Middle frontal gyrus (tissue), 1 donor: ENCODE results near the gene KRTAP10-10.
"Not testable (repeated sequence)": the region's sequence is repeated elsewhere in the genome, so short reads cannot be mapped to it uniquely, and the experiment has no call there.

ENCODE experiments used
- DNase-seq: peaks from one replicate; pipeline ENCODE4 v3.0.0-alpha.2; 2015; ENCODE audit warnings: low spot score; ENCODE audit errors: extremely low spot score

Gene KRTAP10-10

GRCh38 chr21:44681861-44682579 lies 44.9 kb downstream of the KRTAP10-10 start, which contains the start of gene KRTAP12-1:
TSS of gene KRTAP12-1 (minus strand) at chr21:44682163. CDS start at chr21:44682123, 40 bp downstream.
- DNase-seq: no peak

DNA sequence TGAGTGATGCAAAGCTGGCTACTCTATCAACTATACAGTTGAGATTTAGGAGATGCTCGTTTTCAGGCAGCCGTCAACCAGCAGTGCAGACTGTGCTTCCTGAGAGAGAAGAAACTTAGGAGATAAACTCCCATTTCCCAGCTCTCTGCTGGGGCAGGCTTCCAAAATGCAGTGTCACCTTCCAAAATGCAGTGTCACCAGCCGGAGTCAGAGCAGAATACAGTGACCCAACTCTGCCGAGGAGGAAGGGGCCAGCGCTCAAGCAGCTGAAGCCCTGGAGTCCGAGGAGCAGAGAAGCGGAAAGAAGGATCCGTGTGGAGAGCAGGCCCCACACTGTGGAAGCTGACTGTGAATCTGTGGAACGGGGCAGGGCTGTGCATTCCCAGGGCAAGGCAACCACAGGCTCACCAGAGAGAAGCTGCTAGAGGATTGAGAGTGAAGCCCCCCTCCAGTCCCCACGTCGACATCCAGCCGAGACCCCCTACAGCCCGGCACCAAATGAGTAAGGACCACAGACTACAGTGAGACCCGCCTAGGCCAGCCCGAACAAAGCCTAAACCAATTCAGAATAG lies 45.5 kb downstream of the KRTAP10-10 start:
- DNase-seq: no peak

DNA sequence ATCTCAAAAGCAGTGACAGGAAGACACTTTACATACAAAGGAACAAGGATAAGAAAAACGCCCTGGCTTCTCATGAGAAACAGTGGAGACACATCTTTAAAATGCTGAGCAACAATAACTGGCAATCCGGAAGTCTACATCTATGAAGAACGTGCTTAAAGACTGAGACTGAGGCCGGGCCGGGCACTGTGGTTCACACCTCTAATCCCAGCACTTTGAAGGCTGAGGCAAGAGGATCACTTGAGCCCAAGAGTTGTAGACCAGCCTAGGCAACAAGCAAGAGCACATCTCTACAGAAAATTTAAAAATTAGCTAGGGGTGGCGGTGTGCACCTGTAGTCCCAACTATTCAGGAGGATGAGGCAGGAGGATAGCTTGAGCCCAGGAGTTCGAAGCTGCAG lies 46.9 kb downstream of the KRTAP10-10 start:
- no peak for DNase-seq

DNA sequence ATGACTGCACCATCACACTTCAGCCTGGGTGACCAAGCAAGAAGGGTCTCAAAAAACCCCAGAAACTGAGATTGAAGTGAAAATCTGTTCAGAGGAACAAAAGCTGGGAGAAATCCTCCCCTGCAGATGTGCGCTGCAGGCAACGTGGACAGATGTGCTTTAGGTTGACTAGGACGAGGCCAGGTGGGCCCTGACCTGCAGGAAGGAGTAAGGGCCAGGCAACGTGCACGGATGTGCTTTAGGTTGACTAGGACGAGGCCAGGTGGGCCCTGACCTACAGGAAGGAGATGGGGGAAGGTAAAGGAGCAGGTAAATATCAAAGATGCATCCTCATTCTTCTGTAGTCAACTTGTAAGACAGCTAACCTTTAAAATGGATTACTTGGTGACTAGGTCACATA lies 47.3 kb downstream of the KRTAP10-10 start:
- DNase-seq: no peak

DNA sequence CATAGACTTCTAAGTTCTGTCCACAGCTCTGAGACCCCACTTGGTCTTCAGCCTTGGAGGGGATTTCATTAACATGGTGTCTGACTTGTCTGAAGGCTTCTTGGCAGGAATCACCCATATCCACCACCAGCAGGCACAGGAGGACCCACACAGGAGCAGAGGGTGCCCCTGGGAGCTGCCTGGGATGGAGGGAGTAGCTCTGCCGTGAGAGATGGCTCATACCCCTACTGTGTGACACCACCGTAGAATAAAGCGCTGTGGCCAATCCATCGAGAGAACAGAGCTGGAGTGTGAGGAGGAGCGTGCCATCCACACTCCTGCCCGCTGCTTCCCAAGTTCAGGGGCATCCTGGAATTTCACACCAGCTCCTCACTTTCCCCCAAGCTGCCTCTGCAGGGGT lies 47.9 kb downstream of the KRTAP10-10 start:
- DNase-seq: not testable (repeated sequence)

GRCh38 chr21:44686000-44686781 lies 49.0 kb downstream of the KRTAP10-10 start:
- DNase-seq: no peak

GRCh38 chr21:44686843-44687561 lies 49.8 kb downstream of the KRTAP10-10 start:
- DNase-seq: no peak

DNA sequence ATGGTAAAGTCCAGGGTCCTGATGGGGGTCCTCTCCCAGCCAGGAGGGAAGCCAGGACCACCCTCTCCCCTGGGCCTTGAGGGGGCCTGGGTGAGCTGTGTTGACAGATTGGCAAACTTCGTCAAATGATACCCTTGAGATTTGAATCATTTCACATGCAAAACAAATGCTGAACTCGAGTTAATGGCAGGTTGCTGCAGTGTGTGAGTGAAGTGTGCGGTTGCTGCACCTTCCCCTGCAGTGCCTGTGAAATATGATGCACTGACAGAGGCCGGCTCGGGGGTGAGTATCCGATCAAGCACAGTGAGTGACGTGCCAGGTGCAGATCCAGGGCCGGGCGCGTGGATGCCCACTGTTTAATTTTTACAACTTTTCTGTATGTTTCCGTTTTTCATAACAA lies 50.5 kb downstream of the KRTAP10-10 start:
- no peak for DNase-seq
